Activated CD4-positive, CD25-positive, alpha-beta regulatory T cell treated with anti-CD3 and anti-CD28 coated beads, Interleukin-2, amount 50 U/mL, for 16 hours (primary cell): ENCODE measurements around the gene HGS.
"Not testable (repeated sequence)": the region's sequence is repeated elsewhere in the genome, so short reads cannot be mapped to it uniquely, and the experiment has no call there.

Source experiments
- DNase-seq: peaks from one replicate; pipeline ENCODE4 v3.0.0-alpha.2; 2020; ENCODE audit warnings: low read depth, low spot score

HGS gene

GRCh38 chr17:81717049-81717765 is 33.4 kb downstream of the HGS start:
- DNase-seq: no peak

GRCh38 chr17:81717766-81718089 is 33.9 kb downstream of the HGS start:
- DNase-seq: no peak

- no peak for DNase-seq
Observed at GRCh38 chr17:81719410-81720266, 35.8 kb downstream of the HGS start.

- no peak for DNase-seq
Observed at GRCh38 chr17:81720267-81721071, 36.7 kb downstream of the HGS start.

GRCh38 chr17:81722184-81723120 is 38.6 kb downstream of the HGS start:
- no peak for DNase-seq

GRCh38 chr17:81723651-81724209 is 39.9 kb downstream of the HGS start:
- DNase-seq: no peak

GRCh38 chr17:81725439-81725838 is 41.6 kb downstream of the HGS start:
- no peak for DNase-seq

- DNase-seq: no peak
Observed at GRCh38 chr17:81726004-81726403, 42.2 kb downstream of the HGS start.

- DNase-seq: no peak
Observed at GRCh38 chr17:81727324-81728031, 43.7 kb downstream of the HGS start.

- no peak for DNase-seq
Observed at GRCh38 chr17:81733507-81734404, 49.9 kb downstream of the HGS start.

GRCh38 chr17:81734405-81735263 is 50.8 kb downstream of the HGS start:
- no peak for DNase-seq

GRCh38 chr17:81735264-81736102 is 51.7 kb downstream of the HGS start:
- DNase-seq: no peak

GRCh38 chr17:81737947-81738800 is 54.4 kb downstream of the HGS start:
- DNase-seq: no peak

- DNase-seq: no peak
Observed at GRCh38 chr17:81738801-81739393, 55.1 kb downstream of the HGS start.

GRCh38 chr17:81739593-81739992 is 55.8 kb downstream of the HGS start:
- not testable (repeated sequence) for DNase-seq

- DNase-seq: no peak
Observed at GRCh38 chr17:81740395-81740961, 56.7 kb downstream of the HGS start.
